Astrocyte (in vitro differentiated cells and primary cell): ENCODE measurements around the gene TADA2A. TPM values are rescaled to one million over a fixed set of nuclear protein-coding genes. Genes with fewer than 3 reads are reported as not detected.

Source experiments
- DNase-seq: peaks from one replicate; pipeline ENCODE4 v3.0.0-alpha.2; 2010; ENCODE audit warnings: low read depth
- FAIRE-seq: peaks from 2 replicates; lab custom pipeline; 2011; peaks lifted over from hg19 to GRCh38; lab: Jason Lieb, UNC
- H2AFZ ChIP-seq: 2 replicates; pipeline ENCODE4 v1.6.0; 2012; ENCODE audit warnings: low read depth, low read length, inconsistent platforms
- H3K27ac ChIP-seq: 2 replicates; pipeline ENCODE4 v1.5.1; 2011; ENCODE audit warnings: low read depth, low read length, inconsistent platforms
- H3K27me3 ChIP-seq: 2 replicates; pipeline ENCODE4 v1.6.0; 2011; ENCODE audit warnings: low read length, inconsistent platforms; ENCODE audit not compliant: insufficient read depth
- H3K36me3 ChIP-seq: 2 replicates; pipeline ENCODE4 v1.5.1; 2011; ENCODE audit warnings: low read length, inconsistent platforms; ENCODE audit not compliant: insufficient read depth
- H3K4me1 ChIP-seq: 2 replicates; pipeline ENCODE4 v1.5.1; 2011; ENCODE audit warnings: low read length, inconsistent platforms; ENCODE audit not compliant: insufficient read depth
- H3K4me2 ChIP-seq: 2 replicates; pipeline ENCODE4 v1.6.0; 2012; ENCODE audit warnings: low read length, inconsistent platforms
- H3K4me3 ChIP-seq: 2 replicates; pipeline ENCODE4 v1.5.1; 2011; ENCODE audit warnings: low read depth, mild to moderate bottlenecking, low read length, inconsistent platforms; ENCODE audit not compliant: insufficient read depth
- H3K79me2 ChIP-seq: 2 replicates; pipeline ENCODE4 v1.6.0; 2012; ENCODE audit warnings: mild to moderate bottlenecking, low read length, inconsistent platforms; ENCODE audit not compliant: insufficient read depth
- H3K9ac ChIP-seq: 2 replicates; pipeline ENCODE4 v1.6.0; 2012; ENCODE audit warnings: mild to moderate bottlenecking, low read length, inconsistent platforms
- H3K9me3 ChIP-seq: 2 replicates; pipeline ENCODE4 v1.5.1; 2012; ENCODE audit warnings: low read depth, mild to moderate bottlenecking, low read length, inconsistent platforms; ENCODE audit not compliant: insufficient read depth
- H4K20me1 ChIP-seq: 2 replicates; pipeline ENCODE4 v1.6.0; 2012; ENCODE audit warnings: low read length, inconsistent platforms; ENCODE audit not compliant: insufficient read depth
- H3K27ac Mint-ChIP-seq: one replicate; pipeline ENCODE4 v1.8.0; 2021; ENCODE audit warnings: mild to moderate bottlenecking, mixed read lengths; ENCODE audit not compliant: unreplicated experiment
- H3K27me3 Mint-ChIP-seq: one replicate; pipeline ENCODE4 v1.8.0; 2021; ENCODE audit warnings: low read depth, mixed read lengths; ENCODE audit not compliant: unreplicated experiment
- H3K36me3 Mint-ChIP-seq: one replicate; pipeline ENCODE4 v1.8.0; 2021; ENCODE audit warnings: low read depth, mixed read lengths; ENCODE audit not compliant: unreplicated experiment
- H3K4me1 Mint-ChIP-seq: one replicate; pipeline ENCODE4 v1.8.0; 2021; ENCODE audit warnings: low read depth, mixed read lengths; ENCODE audit not compliant: unreplicated experiment
- H3K4me3 Mint-ChIP-seq: one replicate; pipeline ENCODE4 v1.8.0; 2021; ENCODE audit warnings: mild to moderate bottlenecking, moderate library complexity, mixed read lengths; ENCODE audit not compliant: unreplicated experiment
- H3K9me3 Mint-ChIP-seq: one replicate; pipeline ENCODE4 v1.8.0; 2021; ENCODE audit warnings: mild to moderate bottlenecking, mixed read lengths; ENCODE audit not compliant: unreplicated experiment
- CTCF ChIP-seq: IDR thresholded peaks from 2 replicates; pipeline ENCODE4 v1.5.1; 2011; ENCODE audit warnings: low read depth, mild to moderate bottlenecking, inconsistent platforms, low read length, moderate library complexity; ENCODE audit not compliant: insufficient read depth
- EZH2 ChIP-seq: IDR thresholded peaks from 2 replicates; pipeline ENCODE4 v1.6.1; 2012; ENCODE audit warnings: mild to moderate bottlenecking, low read length, inconsistent platforms; ENCODE audit not compliant: insufficient read depth
- total RNA-seq: library from RNA; stranded (reverse); gene quantifications from 2 replicates; pipeline ENCODE4 v1.2.1, GENCODE V29; 2021

The TADA2A gene
- total RNA-seq, 1 donor from 2014 or later = 14.0 TPM

DNA sequence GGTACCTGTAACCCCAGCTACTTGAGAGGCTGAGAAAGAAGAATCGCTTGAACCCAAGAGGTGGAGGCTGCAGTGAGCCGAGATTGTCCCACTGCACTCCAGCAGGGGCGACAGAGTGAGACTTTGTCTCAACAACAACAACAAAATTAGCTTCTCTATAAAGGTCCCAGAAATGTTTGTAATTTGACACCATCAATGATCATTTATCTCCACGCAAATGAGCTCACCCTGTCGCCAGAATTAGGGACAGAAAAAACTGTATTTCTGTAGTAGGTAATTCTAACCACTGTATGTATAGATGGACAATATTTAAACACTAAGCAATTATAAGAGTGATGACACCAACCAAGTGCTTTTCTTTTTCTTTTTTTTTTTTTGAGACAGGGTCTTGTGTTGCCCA is 20.2 kb upstream of the TADA2A start:
- no peak for FAIRE-seq
- H3K4me1 Mint-ChIP-seq = peaks cover 12% of the 10 kb centered on the region

DNA sequence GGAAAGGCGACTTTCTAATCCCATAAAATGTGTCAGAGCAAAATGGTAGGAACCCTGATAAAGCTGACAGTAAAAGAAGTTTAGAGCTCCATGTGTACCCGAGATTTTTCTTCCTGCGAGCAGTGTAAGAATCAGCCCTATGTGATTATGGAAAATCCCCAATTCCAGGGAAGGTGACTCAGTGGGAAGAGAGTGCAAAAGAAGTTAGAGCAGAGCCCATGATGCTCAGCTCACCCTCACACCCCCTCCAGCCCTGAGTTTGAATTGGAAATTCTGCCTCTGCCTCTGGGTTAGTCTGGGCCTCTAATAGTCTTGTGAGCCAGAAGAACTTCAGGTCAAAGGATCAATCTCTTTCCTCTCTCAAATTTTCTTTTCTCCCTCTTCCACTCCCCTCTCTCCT is 18.4 kb upstream of the TADA2A start:
- no peak overlapping the region for H2AFZ ChIP-seq
- H3K4me2 ChIP-seq = no peak overlapping the region
- H4K20me1 ChIP-seq = peaks cover 3% of the 10 kb centered on the region
- Mint-ChIP-seq H3K36me3 (no peaks in the 10 kb centered on the region), H3K4me1 (peaks cover 22% of the 10 kb centered on the region), H3K27ac (no peak overlapping the region), H3K27me3 (no peaks in the 10 kb centered on the region), H3K9me3 (no peaks in the 10 kb centered on the region), H3K4me3 (no peak overlapping the region)
- peaks cover 24% of the 10 kb centered on the region for H3K4me1 ChIP-seq
- DNase-seq = peak; percentile 65
- no peaks in the 10 kb centered on the region for H3K27me3 ChIP-seq
- no peak for FAIRE-seq
- TF ChIP-seq EZH2 (no peak), CTCF (no peak)
- peak overlapping the region; percentile 18 for H3K9ac ChIP-seq
- H3K9me3 ChIP-seq = no peaks in the 10 kb centered on the region
- no peak overlapping the region for H3K27ac ChIP-seq
- H3K36me3 ChIP-seq = no peaks in the 10 kb centered on the region
- no peaks in the 10 kb centered on the region for H3K79me2 ChIP-seq
- H3K4me3 ChIP-seq = no peak overlapping the region

More for the DNA sequence above, 20.2 kb upstream of the TADA2A start:
- Histone ChIP-seq H3K27me3 (no peaks in the 10 kb centered on the region), H4K20me1 (peaks cover under 1% of the 10 kb centered on the region), H3K9me3 (no peaks in the 10 kb centered on the region), H3K79me2 (no peaks in the 10 kb centered on the region), H3K4me2 (no peak overlapping the region), H2AFZ (no peak overlapping the region), H3K36me3 (no peaks in the 10 kb centered on the region), H3K4me1 (peaks cover 12% of the 10 kb centered on the region), H3K9ac (no peak overlapping the region), H3K4me3 (no peak overlapping the region), H3K27ac (no peak overlapping the region)
- Mint-ChIP-seq H3K9me3 (no peaks in the 10 kb centered on the region), H3K27me3 (no peaks in the 10 kb centered on the region), H3K4me3 (no peak overlapping the region), H3K36me3 (no peaks in the 10 kb centered on the region), H3K27ac (no peak overlapping the region)
- TF ChIP-seq CTCF = no peak
- no peak for TF ChIP-seq EZH2
- no peak for DNase-seq

DNA sequence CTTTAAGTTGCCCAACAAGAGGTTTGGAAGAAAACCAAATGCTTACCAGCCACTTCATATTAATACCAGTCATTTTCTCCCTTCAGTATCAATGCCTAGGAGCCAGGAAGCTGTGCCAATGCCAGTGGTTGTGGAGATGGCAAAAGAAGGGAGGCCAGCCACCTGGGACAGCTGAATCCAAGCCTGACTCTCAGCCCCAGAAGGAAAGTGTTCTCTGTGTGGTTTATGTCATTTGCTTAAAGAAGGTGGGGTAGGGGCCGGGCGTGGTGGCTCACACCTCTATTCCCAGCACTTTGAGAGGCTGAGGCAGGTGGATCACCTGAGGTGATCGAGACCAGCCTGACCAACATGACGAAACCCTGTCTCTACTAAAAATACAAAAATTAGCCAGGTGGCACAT is 17.5 kb upstream of the TADA2A start:
- Histone ChIP-seq H3K4me2 (no peak overlapping the region), H3K9ac (no peak overlapping the region)
- H3K36me3 Mint-ChIP-seq = no peaks in the 10 kb centered on the region

More for the DNA sequence above, 17.5 kb upstream of the TADA2A start:
- no peaks in the 10 kb centered on the region for H3K9me3 Mint-ChIP-seq
- Histone ChIP-seq H3K4me1 (peaks cover 24% of the 10 kb centered on the region), H4K20me1 (peaks cover 3% of the 10 kb centered on the region), H3K36me3 (no peaks in the 10 kb centered on the region), H2AFZ (no peak overlapping the region), H3K27me3 (no peaks in the 10 kb centered on the region), H3K79me2 (no peaks in the 10 kb centered on the region), H3K27ac (no peak overlapping the region), H3K9me3 (no peaks in the 10 kb centered on the region), H3K4me3 (no peak overlapping the region)
- DNase-seq (no peak), FAIRE-seq (no peak)
- no peaks in the 10 kb centered on the region for H3K27me3 Mint-ChIP-seq
- no peak for TF ChIP-seq EZH2
- TF ChIP-seq CTCF = no peak
- H3K27ac Mint-ChIP-seq = no peak overlapping the region
- H3K4me1 Mint-ChIP-seq = peaks cover 22% of the 10 kb centered on the region
- H3K4me3 Mint-ChIP-seq = no peak overlapping the region
